ENCODE measurements around the gene CCDC85C. TPM values are rescaled to one million over a fixed set of nuclear protein-coding genes. Genes with fewer than 3 reads are reported as not detected.

CCDC85C gene
- total and polyA plus RNA-seq, 2 donors, result 4.6 to 7.9 TPM

DNA sequence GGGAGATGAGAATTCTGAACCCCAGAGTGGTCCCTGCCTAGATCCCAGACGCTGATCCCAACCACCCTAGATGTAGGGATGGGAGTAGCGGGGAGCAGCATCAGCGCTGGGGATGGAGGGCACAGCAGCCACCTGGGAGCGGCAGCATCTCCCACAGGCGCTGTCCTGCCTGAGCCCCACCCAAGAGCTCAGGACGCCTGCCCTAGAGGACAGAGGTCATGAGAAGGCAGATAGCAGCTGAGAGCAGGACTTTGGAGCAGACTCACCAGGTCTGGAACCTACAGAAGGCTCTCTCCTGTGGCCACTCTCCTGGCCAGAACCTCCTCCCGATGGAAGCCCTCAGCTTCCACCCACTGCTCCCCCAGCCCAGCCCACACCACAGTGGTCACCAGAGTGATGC, 7.2 kb downstream of the CCDC85C start:
- DNase-seq (ENCODE audit: low read depth in 6 of 9, low spot score in 9 of 9), result no peak
- Histone ChIP-seq H3K27me3 (ENCODE audit: control insufficient read depth in 2 of 2, insufficient read depth in 1 of 2, low read length in 1 of 2) (peaks cover 0 to 20% of the 10 kb centered on the region in 2 donors), H3K36me3 (ENCODE audit: control insufficient read depth in 2 of 2, insufficient read depth in 2 of 2, low read length in 1 of 2) (no peaks in the 10 kb centered on the region), H3K9me3 (ENCODE audit: control insufficient read depth in 2 of 2, insufficient read depth in 1 of 2, low read length in 1 of 2) (no peaks in the 10 kb centered on the region), H3K4me1 (ENCODE audit: control insufficient read depth in 2 of 2, insufficient read depth in 2 of 2, low read length in 2 of 2) (peaks cover 0 to 2% of the 10 kb centered on the region in 2 donors), H3K27ac (ENCODE audit: low read depth in 1 of 2, low read length in 1 of 2) (no peak overlapping the region), H3K4me3 (ENCODE audit: low read length in 2 of 2) (no peak overlapping the region)
- WGBS, result 97% methylated on average over 7 of the region's 7 CpGs

- Histone ChIP-seq H3K36me3 (ENCODE audit: control insufficient read depth in 2 of 2, insufficient read depth in 2 of 2, low read length in 1 of 2) (no peaks in the 10 kb centered on the region), H3K4me3 (ENCODE audit: low read length in 2 of 2) (no peak overlapping the region), H3K9me3 (ENCODE audit: control insufficient read depth in 2 of 2, insufficient read depth in 1 of 2, low read length in 1 of 2) (no peaks in the 10 kb centered on the region), H3K27ac (ENCODE audit: low read depth in 1 of 2, low read length in 1 of 2) (no peak overlapping the region), H3K4me1 (ENCODE audit: control insufficient read depth in 2 of 2, insufficient read depth in 2 of 2, low read length in 2 of 2) (no peaks in the 10 kb centered on the region), H3K27me3 (ENCODE audit: control insufficient read depth in 2 of 2, insufficient read depth in 1 of 2, low read length in 1 of 2) (peaks cover 0 to 14% of the 10 kb centered on the region in 2 donors)
- WGBS, result 94% methylated on average over 10 of the region's 10 CpGs
- no peak for DNase-seq (ENCODE audit: low read depth in 6 of 9, low spot score in 9 of 9)
These were observed 7.9 kb downstream of the CCDC85C start for GRCh38 chr14:99596071-99596627.

DNA sequence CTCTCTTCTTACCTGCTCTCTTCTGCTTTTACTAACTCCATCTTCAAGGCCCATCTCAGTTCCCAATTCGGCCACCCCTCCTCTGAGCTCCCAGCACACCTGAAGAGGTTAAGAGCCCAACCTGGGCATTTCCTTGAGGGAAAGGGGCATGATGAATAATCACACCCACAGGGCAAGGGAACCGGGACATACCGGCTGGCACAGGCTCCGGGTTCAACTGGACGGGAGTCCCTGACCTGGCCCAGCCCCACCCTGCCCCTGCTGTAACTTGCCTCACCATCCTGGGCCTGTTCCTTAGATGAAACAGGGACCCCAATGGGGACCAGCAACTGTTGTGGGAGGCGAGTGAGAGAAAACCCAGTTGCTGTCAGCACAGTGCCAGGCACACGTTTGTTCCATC, 8.5 kb downstream of the CCDC85C start:
- Histone ChIP-seq H3K4me3 (ENCODE audit: low read length in 2 of 2) (no peak overlapping the region), H3K27me3 (ENCODE audit: control insufficient read depth in 2 of 2, insufficient read depth in 1 of 2, low read length in 1 of 2) (peaks cover 0 to 8% of the 10 kb centered on the region in 2 donors), H3K27ac (ENCODE audit: low read depth in 1 of 2, low read length in 1 of 2) (no peak overlapping the region), H3K4me1 (ENCODE audit: control insufficient read depth in 2 of 2, insufficient read depth in 2 of 2, low read length in 2 of 2) (no peaks in the 10 kb centered on the region), H3K36me3 (ENCODE audit: control insufficient read depth in 2 of 2, insufficient read depth in 2 of 2, low read length in 1 of 2) (no peaks in the 10 kb centered on the region), H3K9me3 (ENCODE audit: control insufficient read depth in 2 of 2, insufficient read depth in 1 of 2, low read length in 1 of 2) (no peaks in the 10 kb centered on the region)
- DNase-seq (ENCODE audit: low read depth in 6 of 9, low spot score in 9 of 9), result no peak
- WGBS, result 97% methylated on average over 7 of the region's 7 CpGs

GRCh38 chr14:99595034-99595433, 9.0 kb downstream of the CCDC85C start:
- 84% methylated on average over 9 of the region's 9 CpGs for WGBS
- no peaks in the 10 kb centered on the region for H3K36me3 ChIP-seq (ENCODE audit: control insufficient read depth in 2 of 2, insufficient read depth in 2 of 2, low read length in 1 of 2)
- no peak for DNase-seq (ENCODE audit: low read depth in 6 of 9, low spot score in 9 of 9)
- peaks cover 0 to 3% of the 10 kb centered on the region in 2 donors for H3K27me3 ChIP-seq (ENCODE audit: control insufficient read depth in 2 of 2, insufficient read depth in 1 of 2, low read length in 1 of 2)
- H3K4me1 ChIP-seq (ENCODE audit: control insufficient read depth in 2 of 2, insufficient read depth in 2 of 2, low read length in 2 of 2), result no peaks in the 10 kb centered on the region
- no peaks in the 10 kb centered on the region for H3K9me3 ChIP-seq (ENCODE audit: control insufficient read depth in 2 of 2, insufficient read depth in 1 of 2, low read length in 1 of 2)
- no peak overlapping the region for H3K4me3 ChIP-seq (ENCODE audit: low read length in 2 of 2)
- no peak overlapping the region for H3K27ac ChIP-seq (ENCODE audit: low read depth in 1 of 2, low read length in 1 of 2)

DNA sequence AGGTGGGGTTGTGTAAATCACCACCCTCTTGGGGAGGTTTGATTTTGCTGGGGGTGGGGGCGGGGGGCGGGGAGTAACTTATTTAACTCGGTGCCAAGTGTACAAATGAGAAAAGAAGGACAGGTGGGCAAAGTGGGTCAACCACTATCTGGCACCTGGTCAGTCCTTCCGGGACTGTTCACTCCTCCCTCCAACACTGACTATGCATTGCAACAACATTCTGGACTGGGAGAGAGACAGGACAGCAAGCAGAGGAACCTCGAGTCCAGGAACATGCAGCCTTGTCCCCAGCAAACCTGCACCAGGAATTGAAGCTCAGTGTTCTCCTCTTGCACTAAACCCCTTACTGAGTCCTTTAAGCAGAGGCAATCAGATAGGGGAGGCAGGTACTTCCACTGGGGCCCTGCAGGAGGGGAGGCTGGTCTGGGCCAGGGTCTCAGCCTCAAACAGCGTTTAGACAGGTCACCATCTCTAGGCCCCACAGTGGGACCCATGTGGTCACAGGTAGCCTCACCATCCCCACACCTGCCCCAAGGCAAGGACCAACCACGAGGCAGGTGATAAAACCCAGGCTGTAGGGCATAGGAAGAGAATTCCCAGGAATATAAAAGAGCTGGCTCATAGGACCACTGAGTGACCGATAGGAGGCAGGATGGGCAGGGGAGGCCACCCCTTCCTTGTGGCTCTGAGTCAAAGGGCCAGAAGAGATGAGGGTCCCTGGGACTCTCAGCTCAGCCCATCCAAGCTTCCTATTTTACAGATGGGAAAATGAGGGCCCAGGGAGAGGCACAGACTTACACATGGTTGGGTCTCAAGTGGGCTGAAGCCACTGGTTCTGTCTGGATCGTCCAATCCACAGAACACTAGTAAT, 9.8 kb downstream of the CCDC85C start:
- WGBS, result 86% methylated on average over 9 of the region's 9 CpGs
- no peak for DNase-seq (ENCODE audit: low read depth in 6 of 9, low spot score in 9 of 9)
- Histone ChIP-seq H3K4me1 (ENCODE audit: control insufficient read depth in 2 of 2, insufficient read depth in 2 of 2, low read length in 2 of 2) (no peaks in the 10 kb centered on the region), H3K27me3 (ENCODE audit: control insufficient read depth in 2 of 2, insufficient read depth in 1 of 2, low read length in 1 of 2) (no peaks in the 10 kb centered on the region), H3K36me3 (ENCODE audit: control insufficient read depth in 2 of 2, insufficient read depth in 2 of 2, low read length in 1 of 2) (no peaks in the 10 kb centered on the region), H3K9me3 (ENCODE audit: control insufficient read depth in 2 of 2, insufficient read depth in 1 of 2, low read length in 1 of 2) (no peaks in the 10 kb centered on the region), H3K27ac (ENCODE audit: low read depth in 1 of 2, low read length in 1 of 2) (no peak overlapping the region), H3K4me3 (ENCODE audit: low read length in 2 of 2) (no peak overlapping the region)

- no peak overlapping the region for H3K27ac ChIP-seq (ENCODE audit: low read depth in 1 of 2, low read length in 1 of 2)
- no peaks in the 10 kb centered on the region for H3K36me3 ChIP-seq (ENCODE audit: control insufficient read depth in 2 of 2, insufficient read depth in 2 of 2, low read length in 1 of 2)
- no peaks in the 10 kb centered on the region for H3K27me3 ChIP-seq (ENCODE audit: control insufficient read depth in 2 of 2, insufficient read depth in 1 of 2, low read length in 1 of 2)
- no peaks in the 10 kb centered on the region for H3K9me3 ChIP-seq (ENCODE audit: control insufficient read depth in 2 of 2, insufficient read depth in 1 of 2, low read length in 1 of 2)
- H3K4me1 ChIP-seq (ENCODE audit: control insufficient read depth in 2 of 2, insufficient read depth in 2 of 2, low read length in 2 of 2), result no peaks in the 10 kb centered on the region
- WGBS, result 97% methylated on average over 36 of the region's 36 CpGs
- no peak for DNase-seq (ENCODE audit: low read depth in 6 of 9, low spot score in 9 of 9)
- H3K4me3 ChIP-seq (ENCODE audit: low read length in 2 of 2), result no peak overlapping the region
These were observed 10.9 kb downstream of the CCDC85C start for GRCh38 chr14:99592933-99593753.

DNA sequence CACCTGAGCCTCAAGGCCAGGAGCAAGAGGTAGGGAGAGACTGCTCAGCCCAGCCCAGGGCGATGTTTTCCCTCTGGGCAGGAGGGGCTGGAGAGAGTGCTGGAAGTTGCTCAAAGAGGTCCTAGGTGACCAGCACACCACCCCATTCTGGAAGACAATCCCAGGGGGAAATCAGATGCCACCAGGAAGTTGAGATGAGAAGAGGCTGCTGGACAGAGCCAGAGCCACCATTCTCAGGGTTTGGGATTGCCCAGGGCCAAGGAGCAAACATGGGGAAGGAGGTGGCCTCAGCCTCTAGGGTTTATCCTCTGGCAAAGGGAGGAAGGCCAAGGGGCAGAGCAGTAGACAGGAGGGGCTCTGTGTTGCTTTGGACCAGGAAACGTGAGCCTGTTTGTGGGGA, 11.6 kb downstream of the CCDC85C start:
- no peak overlapping the region for H3K4me3 ChIP-seq (ENCODE audit: low read length in 2 of 2)
- H3K27ac ChIP-seq (ENCODE audit: low read depth in 1 of 2, low read length in 1 of 2), result no peak overlapping the region
- H3K27me3 ChIP-seq (ENCODE audit: control insufficient read depth in 2 of 2, insufficient read depth in 1 of 2, low read length in 1 of 2), result no peaks in the 10 kb centered on the region
- H3K36me3 ChIP-seq (ENCODE audit: control insufficient read depth in 2 of 2, insufficient read depth in 2 of 2, low read length in 1 of 2), result no peaks in the 10 kb centered on the region
- DNase-seq (ENCODE audit: low read depth in 6 of 9, low spot score in 9 of 9), result no peak
- H3K9me3 ChIP-seq (ENCODE audit: control insufficient read depth in 2 of 2, insufficient read depth in 1 of 2, low read length in 1 of 2), result no peaks in the 10 kb centered on the region
- no peaks in the 10 kb centered on the region for H3K4me1 ChIP-seq (ENCODE audit: control insufficient read depth in 2 of 2, insufficient read depth in 2 of 2, low read length in 2 of 2)
- WGBS, result 99% methylated on average over 2 of the region's 2 CpGs

- no peak overlapping the region for H3K4me3 ChIP-seq (ENCODE audit: low read length in 2 of 2)
- no peaks in the 10 kb centered on the region for H3K36me3 ChIP-seq (ENCODE audit: control insufficient read depth in 2 of 2, insufficient read depth in 2 of 2, low read length in 1 of 2)
- no peak for DNase-seq (ENCODE audit: low read depth in 6 of 9, low spot score in 9 of 9)
- WGBS, result 89% methylated on average over 28 of the region's 28 CpGs
- no peaks in the 10 kb centered on the region for H3K4me1 ChIP-seq (ENCODE audit: control insufficient read depth in 2 of 2, insufficient read depth in 2 of 2, low read length in 2 of 2)
- H3K27ac ChIP-seq (ENCODE audit: low read depth in 1 of 2, low read length in 1 of 2), result no peak overlapping the region
- no peaks in the 10 kb centered on the region for H3K27me3 ChIP-seq (ENCODE audit: control insufficient read depth in 2 of 2, insufficient read depth in 1 of 2, low read length in 1 of 2)
- H3K9me3 ChIP-seq (ENCODE audit: control insufficient read depth in 2 of 2, insufficient read depth in 1 of 2, low read length in 1 of 2), result no peaks in the 10 kb centered on the region
These were observed 13.1 kb downstream of the CCDC85C start for GRCh38 chr14:99590746-99591555.
